ENCODE data around the gene XCR1. TPM values are rescaled to one million over a fixed set of nuclear protein-coding genes. Genes with fewer than 3 reads are reported as not detected.
"Not testable (repeated sequence)": the region's sequence is repeated elsewhere in the genome, so short reads cannot be mapped to it uniquely, and the experiment has no call there.

XCR1 gene
- total RNA-seq, 1 experiment from 2014 or later = not detected

DNA sequence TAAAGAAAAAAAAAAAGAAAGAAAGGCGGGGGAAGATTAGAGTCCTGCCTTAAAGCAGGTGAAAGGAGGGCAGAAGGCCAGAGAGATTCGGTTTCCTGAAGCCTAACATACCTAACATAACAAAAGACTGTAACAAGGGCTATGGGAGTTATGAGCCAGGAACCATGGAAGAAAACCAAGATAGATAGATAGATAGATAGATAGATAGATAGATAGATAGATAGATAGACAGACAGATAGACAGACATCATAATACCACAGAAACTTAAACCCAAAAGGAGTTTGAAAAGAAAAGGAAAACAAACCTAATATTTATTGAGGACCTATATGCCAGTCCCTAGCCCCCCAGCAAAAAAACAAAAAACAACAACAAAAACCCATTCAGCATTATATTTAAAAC lies 29.3 kb downstream of the XCR1 start:
- DNase-seq (ENCODE audit: low read depth, low spot score) (no peak), ATAC-seq (no peak)
- Histone ChIP-seq H3K9me2 (ENCODE audit: insufficient read depth) (no peaks in the 10 kb centered on the region), H3K4me2 (ENCODE audit: low read length) (no peak overlapping the region), H3K27ac (ENCODE audit: low read depth, low read length) (no peak overlapping the region), H3K27me3 (ENCODE audit: insufficient read depth, low read length) (no peaks in the 10 kb centered on the region), H3K9ac (ENCODE audit: low read length) (no peak overlapping the region), H4K20me1 (ENCODE audit: insufficient read depth) (no peaks in the 10 kb centered on the region), H3K4me3 (replicated peaks in 1 of 2; ENCODE audit: low read depth in 1 of 2, low read length in 2 of 2) (no peak overlapping the region), H3K79me2 (ENCODE audit: insufficient read depth, low read length) (peaks cover 10% of the 10 kb centered on the region), H3K9me3 (ENCODE audit: control insufficient read depth in 1 of 2, insufficient read depth in 1 of 2, low read depth in 1 of 2, low read length in 2 of 2) (no peaks in the 10 kb centered on the region), H3K36me3 (ENCODE audit: control insufficient read depth in 1 of 2, insufficient read depth in 2 of 2, low read length in 2 of 2) (no peaks in the 10 kb centered on the region), H3K4me1 (ENCODE audit: control insufficient read depth in 1 of 2, insufficient read depth in 2 of 2, low read length in 2 of 2) (peaks cover 5 to 14% of the 10 kb centered on the region in 2 experiments; a peak in 3 of 4 replicates), H2AFZ (ENCODE audit: low read depth, low read length, poor library complexity, severe bottlenecking) (no peak overlapping the region)
- no TSS peak for BruUV-seq (replicated peaks)
- CTCF ChIA-PET = no interaction called here
- intact Hi-C loops (cut with micrococcal nuclease) = no loop called here
- TF ChIP-seq POLR2A (IDR thresholded peaks at IDR 0.05; ENCODE audit: borderline replicate concordance, extremely low read depth, insufficient read depth, insufficient read length) (no peak), SRF (IDR thresholded peaks at IDR 0.05; ENCODE audit: low read depth) (no peak), ATF3 (IDR thresholded peaks at IDR 0.05) (no peak), ELF1 (IDR thresholded peaks at IDR 0.05; ENCODE audit: borderline replicate concordance, low read depth) (no peak), FOSL1 (IDR thresholded peaks at IDR 0.05; ENCODE audit: low read depth) (no peak), SP1 (IDR thresholded peaks at IDR 0.05; ENCODE audit: low read depth) (no peak), CBX3 (IDR thresholded peaks at IDR 0.05; ENCODE audit: low read depth) (no peak), EGR1 (IDR thresholded peaks at IDR 0.05; ENCODE audit: low read depth) (no peak), TCF7L2 (IDR thresholded peaks at IDR 0.05; ENCODE audit: borderline replicate concordance, extremely low read depth, insufficient read depth, insufficient read length) (no peak), ZNF274 (IDR thresholded peaks at IDR 0.05; ENCODE audit: low read depth, low read length) (no peak), CEBPB (IDR thresholded peaks at IDR 0.05; ENCODE audit: low read depth) (no peak), YY1 (IDR thresholded peaks at IDR 0.05; ENCODE audit: extremely low read depth, insufficient replicate concordance, low read depth, low read length) (no peak), MAX (IDR thresholded peaks at IDR 0.05) (no peak), RAD21 (IDR thresholded peaks at IDR 0.05; ENCODE audit: low read depth) (no peak)
- TF ChIP-seq, protein P1, sequence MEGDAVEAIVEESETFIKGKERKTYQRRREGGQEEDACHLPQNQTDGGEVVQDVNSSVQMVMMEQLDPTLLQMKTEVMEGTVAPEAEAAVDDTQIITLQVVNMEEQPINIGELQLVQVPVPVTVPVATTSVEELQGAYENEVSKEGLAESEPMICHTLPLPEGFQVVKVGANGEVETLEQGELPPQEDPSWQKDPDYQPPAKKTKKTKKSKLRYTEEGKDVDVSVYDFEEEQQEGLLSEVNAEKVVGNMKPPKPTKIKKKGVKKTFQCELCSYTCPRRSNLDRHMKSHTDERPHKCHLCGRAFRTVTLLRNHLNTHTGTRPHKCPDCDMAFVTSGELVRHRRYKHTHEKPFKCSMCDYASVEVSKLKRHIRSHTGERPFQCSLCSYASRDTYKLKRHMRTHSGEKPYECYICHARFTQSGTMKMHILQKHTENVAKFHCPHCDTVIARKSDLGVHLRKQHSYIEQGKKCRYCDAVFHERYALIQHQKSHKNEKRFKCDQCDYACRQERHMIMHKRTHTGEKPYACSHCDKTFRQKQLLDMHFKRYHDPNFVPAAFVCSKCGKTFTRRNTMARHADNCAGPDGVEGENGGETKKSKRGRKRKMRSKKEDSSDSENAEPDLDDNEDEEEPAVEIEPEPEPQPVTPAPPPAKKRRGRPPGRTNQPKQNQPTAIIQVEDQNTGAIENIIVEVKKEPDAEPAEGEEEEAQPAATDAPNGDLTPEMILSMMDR (IDR thresholded peaks at IDR 0.05 in 2 of 3, conservative IDR thresholded peaks at IDR 0.05 in 1 of 3; ENCODE audit: borderline replicate concordance in 1 of 3, insufficient read depth in 1 of 3, low read depth in 2 of 3, low read length in 2 of 3) = no peak
- TF ChIP-seq, protein P2, sequence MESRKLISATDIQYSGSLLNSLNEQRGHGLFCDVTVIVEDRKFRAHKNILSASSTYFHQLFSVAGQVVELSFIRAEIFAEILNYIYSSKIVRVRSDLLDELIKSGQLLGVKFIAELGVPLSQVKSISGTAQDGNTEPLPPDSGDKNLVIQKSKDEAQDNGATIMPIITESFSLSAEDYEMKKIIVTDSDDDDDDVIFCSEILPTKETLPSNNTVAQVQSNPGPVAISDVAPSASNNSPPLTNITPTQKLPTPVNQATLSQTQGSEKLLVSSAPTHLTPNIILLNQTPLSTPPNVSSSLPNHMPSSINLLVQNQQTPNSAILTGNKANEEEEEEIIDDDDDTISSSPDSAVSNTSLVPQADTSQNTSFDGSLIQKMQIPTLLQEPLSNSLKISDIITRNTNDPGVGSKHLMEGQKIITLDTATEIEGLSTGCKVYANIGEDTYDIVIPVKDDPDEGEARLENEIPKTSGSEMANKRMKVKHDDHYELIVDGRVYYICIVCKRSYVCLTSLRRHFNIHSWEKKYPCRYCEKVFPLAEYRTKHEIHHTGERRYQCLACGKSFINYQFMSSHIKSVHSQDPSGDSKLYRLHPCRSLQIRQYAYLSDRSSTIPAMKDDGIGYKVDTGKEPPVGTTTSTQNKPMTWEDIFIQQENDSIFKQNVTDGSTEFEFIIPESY (IDR thresholded peaks at IDR 0.05; ENCODE audit: extremely low read depth, insufficient replicate concordance, low read length) = no peak
- POLR2A ChIA-PET = no interaction called here
- RAD21 ChIA-PET (ENCODE audit: low non-redundant PET in 1 of 2, low total read pairs in 2 of 2, uncharacterized antibody in 2 of 2, unreplicated experiment in 2 of 2) = no interaction called here

DNA sequence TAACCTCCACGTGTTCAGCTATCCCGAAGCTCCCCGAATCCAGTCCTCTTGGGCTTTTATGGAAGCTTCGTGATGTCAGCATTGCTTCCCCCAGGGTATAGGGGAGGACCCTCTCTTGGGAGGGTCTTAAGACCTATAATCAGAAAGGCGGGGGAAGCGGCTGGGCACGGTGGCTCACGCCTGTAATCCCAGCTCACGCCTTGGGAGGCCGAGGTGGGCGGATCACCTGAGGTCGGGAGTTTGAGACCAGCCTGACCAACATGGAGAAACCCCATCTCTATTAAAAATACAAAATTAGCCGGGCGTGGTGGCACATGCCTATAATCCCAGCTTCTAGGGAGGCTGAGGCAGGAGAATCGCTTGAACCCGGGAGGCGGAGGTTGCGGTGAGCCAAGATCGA lies 29.8 kb downstream of the XCR1 start:
- intact Hi-C loops (cut with micrococcal nuclease); H3K4me3 ChIP-seq (replicated peaks in 1 of 2; ENCODE audit: low read depth in 1 of 2, low read length in 2 of 2); BruUV-seq (replicated peaks); ATAC-seq; POLR2A ChIA-PET; CTCF ChIA-PET; DNase-seq (ENCODE audit: low read depth, low spot score); H3K9ac ChIP-seq (ENCODE audit: low read length); H3K36me3 ChIP-seq (ENCODE audit: control insufficient read depth in 1 of 2, insufficient read depth in 2 of 2, low read length in 2 of 2); H3K27ac ChIP-seq (ENCODE audit: low read depth, low read length); RAD21 ChIA-PET (ENCODE audit: low non-redundant PET in 1 of 2, low total read pairs in 2 of 2, uncharacterized antibody in 2 of 2, unreplicated experiment in 2 of 2); H3K4me2 ChIP-seq (ENCODE audit: low read length); H4K20me1 ChIP-seq (ENCODE audit: insufficient read depth); H3K27me3 ChIP-seq (ENCODE audit: insufficient read depth, low read length); H3K9me2 ChIP-seq (ENCODE audit: insufficient read depth); H3K9me3 ChIP-seq (ENCODE audit: control insufficient read depth in 1 of 2, insufficient read depth in 1 of 2, low read depth in 1 of 2, low read length in 2 of 2); H2AFZ ChIP-seq (ENCODE audit: low read depth, low read length, poor library complexity, severe bottlenecking): not testable (repeated sequence)
- peaks cover 5 to 14% of the 10 kb centered on the region in 2 experiments; a peak in 3 of 4 replicates for H3K4me1 ChIP-seq (ENCODE audit: control insufficient read depth in 1 of 2, insufficient read depth in 2 of 2, low read length in 2 of 2)
- H3K79me2 ChIP-seq (ENCODE audit: insufficient read depth, low read length) = peaks cover 12% of the 10 kb centered on the region

All from HCT116 (cell line).